ENCODE data around the gene RSBN1.
"Not testable (repeated sequence)": the region's sequence is repeated elsewhere in the genome, so short reads cannot be mapped to it uniquely, and the experiment has no call there.

Gene RSBN1

GRCh38 chr1:113811888-113812660 is at the start of gene RSBN1:
TSS of gene RSBN1 (minus strand) at chr1:113812476. CDS start at chr1:113812412, 64 bp downstream.
- peak; percentile 92 for DNase-seq (ENCODE audit: low read depth in 2 of 2)

GRCh38 chr1:113861641-113862040 is 49.4 kb upstream of the RSBN1 start:
- no peak for DNase-seq (ENCODE audit: low read depth in 2 of 2)

- DNase-seq (ENCODE audit: low read depth in 2 of 2), result no peak
Observed at GRCh38 chr1:113860891-113861290, 48.6 kb upstream of the RSBN1 start.

- DNase-seq (ENCODE audit: low read depth in 2 of 2), result no peak
Observed at GRCh38 chr1:113859478-113860175, 47.4 kb upstream of the RSBN1 start.

- no peak for DNase-seq (ENCODE audit: low read depth in 2 of 2)
Observed at GRCh38 chr1:113858982-113859381, 46.7 kb upstream of the RSBN1 start.

- DNase-seq (ENCODE audit: low read depth in 2 of 2), result no peak
Observed at GRCh38 chr1:113858418-113858817, 46.1 kb upstream of the RSBN1 start.

GRCh38 chr1:113857776-113858175 is 45.5 kb upstream of the RSBN1 start:
- no peak for DNase-seq (ENCODE audit: low read depth in 2 of 2)

- no peak for DNase-seq (ENCODE audit: low read depth in 2 of 2)
Observed at GRCh38 chr1:113856401-113856790, 44.1 kb upstream of the RSBN1 start.

- DNase-seq (ENCODE audit: low read depth in 2 of 2), result no peak
Observed at GRCh38 chr1:113855630-113856400, 43.5 kb upstream of the RSBN1 start.

GRCh38 chr1:113854234-113854633 is 42.0 kb upstream of the RSBN1 start:
- DNase-seq (ENCODE audit: low read depth in 2 of 2), result no peak

- DNase-seq (ENCODE audit: low read depth in 2 of 2), result not testable (repeated sequence)
Observed at GRCh38 chr1:113852694-113853093, 40.4 kb upstream of the RSBN1 start.

GRCh38 chr1:113850127-113850796 is 38.0 kb upstream of the RSBN1 start:
- DNase-seq (ENCODE audit: low read depth in 2 of 2), result no peak

GRCh38 chr1:113849072-113849471 is 36.8 kb upstream of the RSBN1 start:
- no peak for DNase-seq (ENCODE audit: low read depth in 2 of 2)

- DNase-seq (ENCODE audit: low read depth in 2 of 2), result no peak
Observed at GRCh38 chr1:113846391-113847035, 34.2 kb upstream of the RSBN1 start.

GRCh38 chr1:113836534-113836933 is 24.3 kb upstream of the RSBN1 start:
- no peak for DNase-seq (ENCODE audit: low read depth in 2 of 2)

GRCh38 chr1:113835686-113836290 is 23.5 kb upstream of the RSBN1 start:
- peak in 1 of 2 donors; percentile 34 for DNase-seq (ENCODE audit: low read depth in 2 of 2)

GRCh38 chr1:113834716-113835115 is 22.4 kb upstream of the RSBN1 start:
- no peak for DNase-seq (ENCODE audit: low read depth in 2 of 2)

- no peak for DNase-seq (ENCODE audit: low read depth in 2 of 2)
Observed at GRCh38 chr1:113830039-113830438, 17.8 kb upstream of the RSBN1 start.

- no peak for DNase-seq (ENCODE audit: low read depth in 2 of 2)
Observed at GRCh38 chr1:113821916-113822315, 9.6 kb upstream of the RSBN1 start.

- DNase-seq (ENCODE audit: low read depth in 2 of 2), result no peak
Observed at GRCh38 chr1:113818578-113818977, 6.3 kb upstream of the RSBN1 start.

GRCh38 chr1:113813218-113813617 is 942 bp upstream of the RSBN1 start:
- DNase-seq (ENCODE audit: low read depth in 2 of 2), result no peak
